HG02798 (cell line): ENCODE measurements around the gene ETNK1.
"Not testable (repeated sequence)": the region's sequence is repeated elsewhere in the genome, so short reads cannot be mapped to it uniquely, and the experiment has no call there.

Experiments
- ATAC-seq: cut with Tn5 transposase; IDR thresholded peaks from one replicate; pipeline ENCODE4 v1.9.1; 2021; ENCODE audit warnings: mild to moderate bottlenecking; ENCODE audit not compliant: unreplicated experiment, poor library complexity

ETNK1 gene, protein sequence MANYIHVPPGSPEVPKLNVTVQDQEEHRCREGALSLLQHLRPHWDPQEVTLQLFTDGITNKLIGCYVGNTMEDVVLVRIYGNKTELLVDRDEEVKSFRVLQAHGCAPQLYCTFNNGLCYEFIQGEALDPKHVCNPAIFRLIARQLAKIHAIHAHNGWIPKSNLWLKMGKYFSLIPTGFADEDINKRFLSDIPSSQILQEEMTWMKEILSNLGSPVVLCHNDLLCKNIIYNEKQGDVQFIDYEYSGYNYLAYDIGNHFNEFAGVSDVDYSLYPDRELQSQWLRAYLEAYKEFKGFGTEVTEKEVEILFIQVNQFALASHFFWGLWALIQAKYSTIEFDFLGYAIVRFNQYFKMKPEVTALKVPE

DNA sequence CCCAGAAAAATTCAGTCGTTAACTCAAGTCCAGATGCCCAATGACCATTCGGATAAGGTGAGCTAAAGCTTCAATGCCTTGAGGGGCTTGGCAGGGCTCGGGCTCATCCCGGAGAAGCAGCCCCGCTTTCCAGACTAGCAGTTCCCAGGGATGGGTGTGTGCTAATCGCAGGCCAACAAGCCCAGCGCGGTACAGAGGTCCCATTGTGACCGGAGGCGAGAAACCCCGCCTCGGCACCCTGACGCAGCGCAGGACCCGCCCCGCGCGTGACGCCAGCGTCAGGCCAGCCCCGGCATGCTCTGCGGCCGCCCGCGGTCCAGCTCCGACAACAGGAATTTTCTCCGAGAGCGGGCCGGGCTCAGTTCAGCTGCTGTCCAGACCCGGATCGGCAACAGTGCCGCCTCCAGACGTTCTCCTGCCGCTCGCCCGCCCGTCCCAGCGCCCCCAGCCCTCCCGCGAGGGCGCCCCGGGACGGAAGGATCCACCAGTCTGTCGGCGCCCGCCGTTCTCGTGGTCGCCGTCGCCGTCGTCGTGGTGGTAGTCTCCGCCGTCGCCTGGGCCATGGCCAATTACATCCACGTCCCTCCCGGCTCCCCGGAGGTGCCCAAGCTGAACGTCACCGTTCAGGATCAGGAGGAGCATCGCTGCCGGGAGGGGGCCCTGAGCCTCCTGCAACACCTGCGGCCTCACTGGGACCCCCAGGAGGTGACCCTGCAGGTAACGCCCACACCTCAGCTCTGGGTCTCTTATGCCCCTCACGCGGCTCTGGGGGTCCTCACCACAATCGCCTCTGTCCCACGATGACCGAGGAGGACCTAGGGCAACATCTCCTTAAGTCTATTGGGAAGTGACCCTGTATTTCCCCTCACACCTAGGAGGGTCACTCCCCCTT lies at the start of gene ETNK1:
Gene ETNK1 (plus strand): TSS at position 302 of the 892 bp plus-strand sequence. CDS start 260 bp downstream, at position 562.
- peak; percentile 99 for ATAC-seq

DNA sequence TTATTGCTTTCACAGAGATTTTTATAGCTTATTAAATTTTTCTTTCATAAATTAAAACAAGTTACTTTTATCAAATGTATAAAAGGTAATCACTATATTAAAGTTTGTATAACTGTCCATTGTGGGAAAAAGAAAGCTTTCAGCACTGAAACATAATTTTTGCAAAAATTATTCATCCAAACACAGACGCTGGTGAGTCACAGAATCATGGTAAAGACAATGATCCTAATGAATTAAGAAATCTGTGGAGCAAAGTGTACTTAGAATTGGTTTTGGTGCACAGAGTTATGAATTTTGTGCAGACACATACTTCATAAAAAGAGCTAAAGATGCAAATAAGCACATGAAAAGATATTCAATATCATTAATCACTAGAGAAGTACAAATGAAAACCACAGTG lies 48.9 kb upstream of the ETNK1 start:
- ATAC-seq, result no peak

DNA sequence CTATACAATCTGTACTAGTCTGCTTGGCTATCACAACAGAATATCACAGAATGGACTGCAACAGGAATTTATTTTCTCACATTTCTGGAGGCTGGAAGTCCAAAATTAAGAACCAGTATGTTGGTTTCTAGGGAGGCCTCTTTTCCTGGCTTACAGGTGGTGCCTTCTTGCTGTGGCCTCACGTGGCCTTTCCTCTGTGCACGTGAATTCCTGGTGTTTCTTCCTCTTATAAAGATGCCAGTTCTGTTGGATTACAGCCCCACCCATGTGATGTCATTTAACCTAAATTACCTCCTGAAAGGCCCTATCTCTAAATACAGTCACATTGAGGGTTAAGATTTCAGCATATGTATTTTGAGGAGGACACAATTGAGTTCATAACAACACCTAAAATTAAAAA lies 48.5 kb upstream of the ETNK1 start:
- no peak for ATAC-seq

DNA sequence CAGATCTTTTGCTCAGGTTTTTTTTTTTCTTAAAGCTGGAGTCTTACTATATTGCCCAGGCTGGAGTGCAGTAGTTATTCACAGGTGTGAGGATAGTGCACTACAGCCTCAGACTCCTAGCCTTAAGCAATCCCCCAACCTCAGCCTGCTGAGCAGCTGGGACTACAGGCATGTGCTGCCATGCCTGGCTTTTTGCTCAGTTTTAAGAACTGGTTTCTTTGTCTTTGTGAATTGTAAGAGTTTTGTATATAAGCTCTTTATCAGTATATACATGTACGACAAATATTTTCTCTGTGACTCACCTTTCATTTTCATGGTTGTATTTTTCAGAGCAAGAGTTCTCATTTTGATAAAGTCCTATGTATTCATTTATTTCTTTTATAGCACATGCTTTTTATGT lies 47.3 kb upstream of the ETNK1 start:
- no peak for ATAC-seq

DNA sequence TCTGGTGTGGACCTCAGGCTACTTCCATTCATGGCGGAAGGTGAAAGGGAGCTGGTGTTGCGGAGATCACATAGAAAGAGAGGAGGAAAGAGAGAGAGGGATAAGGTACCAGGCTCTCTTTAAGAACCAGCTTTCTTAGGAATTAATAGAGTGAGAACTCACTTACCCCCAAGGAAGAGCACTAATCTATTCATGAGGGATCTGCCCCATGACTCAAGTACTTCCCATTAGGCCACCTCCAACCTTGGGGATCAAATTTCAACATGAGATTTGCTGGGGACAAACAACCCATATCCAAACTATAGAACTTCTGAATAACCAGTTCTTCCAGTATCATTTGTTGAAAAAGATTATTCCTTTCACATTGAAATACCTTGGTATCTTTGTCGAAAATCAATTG lies 46.6 kb upstream of the ETNK1 start:
- ATAC-seq, result no peak

DNA sequence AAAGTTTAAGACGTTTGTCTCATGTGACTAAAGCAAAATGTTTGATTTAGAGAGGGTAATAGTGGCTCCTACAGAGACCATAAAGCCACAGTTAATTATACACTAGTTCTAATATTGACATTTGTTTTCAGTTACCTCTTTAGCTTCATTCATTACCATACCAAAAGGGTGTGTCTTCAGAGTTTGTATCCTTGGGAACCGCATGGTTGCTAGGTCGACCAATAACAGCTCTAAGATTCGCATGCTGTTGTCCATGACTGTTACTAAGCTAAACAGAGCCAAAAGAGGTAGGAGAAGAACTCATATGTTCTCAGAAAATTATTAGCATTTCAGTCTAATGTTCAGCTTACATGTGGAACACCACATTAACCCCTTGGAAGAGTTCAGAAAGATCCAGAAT lies 36.2 kb upstream of the ETNK1 start:
- ATAC-seq, result no peak

DNA sequence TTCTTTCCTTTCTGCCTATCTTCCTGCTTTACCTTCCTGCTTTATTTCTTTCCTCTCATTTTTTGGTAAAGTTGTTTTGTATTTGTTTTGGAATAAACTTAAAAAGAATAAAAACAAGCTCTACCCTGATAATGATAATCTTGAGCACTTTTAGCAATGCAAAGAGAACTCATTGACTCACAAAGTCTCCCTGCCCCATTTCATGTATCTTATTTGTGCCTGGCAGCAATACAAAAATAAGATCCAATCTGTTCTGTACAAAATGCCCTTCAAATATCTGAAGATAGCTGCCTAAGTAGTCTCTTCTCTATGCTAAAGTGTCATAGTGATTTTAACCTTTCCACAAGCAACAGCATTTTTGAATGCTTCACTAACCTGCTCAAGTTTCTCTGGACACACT lies 31.1 kb upstream of the ETNK1 start:
- ATAC-seq, result no peak

DNA sequence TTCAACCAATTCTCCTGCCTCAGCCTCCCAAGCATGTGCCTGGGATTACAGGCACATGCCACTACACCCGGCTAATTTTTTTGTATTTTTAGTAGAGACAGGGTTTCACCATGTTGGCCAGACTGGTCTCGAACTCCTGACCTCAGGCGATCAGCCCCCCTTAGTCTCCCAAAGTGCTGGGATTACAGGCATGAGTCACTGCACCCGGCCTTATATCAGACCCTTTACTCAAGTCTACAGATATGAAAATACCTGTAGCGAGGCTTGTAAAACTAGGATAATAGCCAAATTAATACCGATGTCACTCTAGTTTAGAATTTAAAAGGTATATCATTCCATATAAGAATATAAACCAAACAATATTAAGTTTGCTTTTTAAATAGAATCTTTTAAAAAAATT lies 27.4 kb upstream of the ETNK1 start:
- not testable (repeated sequence) for ATAC-seq

DNA sequence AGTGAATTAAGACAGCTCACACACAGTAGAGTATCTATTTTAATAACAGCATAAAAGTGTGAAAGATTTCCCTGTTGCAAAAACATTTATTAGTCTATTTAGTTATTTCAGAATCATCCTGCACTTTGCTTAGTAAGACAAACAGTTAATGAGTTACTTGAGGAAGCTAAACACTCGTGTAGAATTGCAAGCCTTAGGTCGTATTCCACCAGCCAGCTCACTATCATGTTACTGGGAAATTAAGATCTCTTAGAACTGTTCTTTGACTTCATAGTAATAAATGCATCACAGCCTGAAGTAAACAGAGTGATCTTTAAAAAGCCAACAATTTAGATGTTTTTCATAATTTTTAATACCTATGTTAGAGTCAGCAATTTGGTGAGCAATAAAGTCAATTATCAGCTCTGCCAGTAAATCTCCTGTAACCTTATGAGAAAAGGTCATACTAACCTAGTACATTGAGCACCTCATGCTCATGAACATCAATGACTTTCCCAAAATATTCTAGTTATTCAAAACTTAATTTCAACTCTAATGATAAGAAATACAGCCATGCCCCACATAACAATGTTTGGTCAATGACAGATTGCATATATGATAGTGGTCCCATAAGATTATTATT lies 26.7 kb upstream of the ETNK1 start:
- no peak for ATAC-seq

DNA sequence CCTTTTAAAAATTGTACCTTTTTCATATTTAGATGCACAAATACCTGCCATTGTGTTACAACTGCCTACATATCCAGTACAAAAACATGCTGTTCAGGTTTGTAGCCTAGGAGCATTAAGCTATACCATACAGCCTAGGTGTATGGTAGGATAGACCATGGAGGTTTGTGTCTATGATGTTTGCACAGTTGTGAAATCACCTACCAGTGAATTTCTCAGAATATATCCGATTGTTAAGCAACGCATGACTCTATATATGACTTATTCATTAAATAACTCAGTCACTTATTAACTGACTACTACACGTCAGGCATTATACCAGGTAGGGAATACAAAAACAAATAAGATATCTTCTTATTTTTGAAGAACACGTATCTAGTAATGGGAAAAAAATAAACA lies 26.2 kb upstream of the ETNK1 start:
- no peak for ATAC-seq

DNA sequence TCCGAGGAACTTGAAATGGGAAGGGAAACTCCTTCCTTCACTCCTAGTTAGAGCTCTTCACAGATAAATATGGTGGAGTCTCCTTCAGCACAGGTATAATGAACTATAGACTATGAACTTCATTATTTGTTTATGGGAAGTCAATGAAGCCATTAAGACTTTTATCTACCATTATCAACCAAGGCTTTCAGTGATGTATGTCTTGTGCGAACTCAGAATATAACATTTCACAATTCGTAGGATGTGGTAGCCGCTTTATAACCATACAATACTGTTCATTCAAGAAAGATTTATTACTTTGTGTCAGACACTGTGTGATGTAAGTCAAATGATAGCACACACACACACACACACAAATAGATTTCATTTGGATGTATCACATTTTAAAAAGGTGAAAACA lies 24.8 kb upstream of the ETNK1 start:
- ATAC-seq, result no peak

DNA sequence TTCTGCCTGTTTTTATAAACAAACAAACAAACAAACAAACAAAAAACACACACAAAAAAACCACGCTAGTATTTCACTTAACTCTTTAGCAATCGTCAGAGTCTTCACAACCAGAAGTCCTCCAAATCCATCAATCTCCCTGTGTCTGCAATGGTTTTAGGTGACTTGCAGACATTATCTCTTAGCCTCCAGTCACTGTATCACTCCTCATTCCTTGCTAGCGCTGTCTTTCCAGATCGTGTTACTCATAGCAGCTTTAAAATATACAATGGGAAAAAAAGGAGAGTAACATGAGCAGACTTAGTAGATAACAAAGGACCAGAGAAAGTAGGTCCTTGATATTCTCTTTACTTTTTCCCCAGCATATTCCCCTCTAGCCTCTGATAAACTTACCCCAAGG lies 15.5 kb upstream of the ETNK1 start:
- ATAC-seq, result no peak

DNA sequence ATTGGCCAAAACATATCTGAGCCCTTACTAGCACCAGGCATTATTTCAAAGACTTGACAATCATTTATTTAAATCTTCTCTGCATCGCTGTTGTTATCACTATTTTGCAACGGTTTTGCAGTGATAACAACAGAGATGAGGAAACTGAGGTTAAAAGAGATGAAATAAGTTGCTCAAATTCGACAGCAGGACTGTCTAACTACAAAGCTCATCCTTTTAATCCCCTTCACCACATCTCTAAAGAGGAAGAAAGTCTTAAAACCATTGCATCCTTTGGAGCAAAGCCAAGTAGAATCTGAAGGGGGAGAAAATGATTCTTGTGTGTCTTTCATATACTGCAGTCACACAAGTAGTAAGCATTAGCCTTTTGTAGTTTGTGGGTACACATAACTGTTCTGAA lies 14.8 kb upstream of the ETNK1 start:
- ATAC-seq, result no peak

DNA sequence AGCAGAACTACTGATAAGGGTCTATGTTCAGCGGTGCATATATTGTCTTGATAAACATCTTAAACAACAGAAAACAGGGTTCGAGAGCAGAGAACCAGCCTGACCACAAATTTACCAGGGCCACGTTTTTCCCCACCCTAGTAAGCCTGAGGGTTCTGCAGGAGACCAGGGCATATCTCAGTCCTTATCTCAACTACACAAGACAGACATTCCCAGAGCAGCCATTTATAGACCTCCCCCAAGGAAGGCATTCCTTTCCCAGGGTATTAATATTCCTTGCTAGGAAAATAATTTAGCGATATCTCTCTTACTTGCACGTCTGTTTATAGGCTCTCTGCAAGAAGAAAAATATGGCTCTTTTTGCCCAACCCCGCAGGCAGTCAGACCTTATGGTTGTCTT lies 12.1 kb upstream of the ETNK1 start:
- not testable (repeated sequence) for ATAC-seq

DNA sequence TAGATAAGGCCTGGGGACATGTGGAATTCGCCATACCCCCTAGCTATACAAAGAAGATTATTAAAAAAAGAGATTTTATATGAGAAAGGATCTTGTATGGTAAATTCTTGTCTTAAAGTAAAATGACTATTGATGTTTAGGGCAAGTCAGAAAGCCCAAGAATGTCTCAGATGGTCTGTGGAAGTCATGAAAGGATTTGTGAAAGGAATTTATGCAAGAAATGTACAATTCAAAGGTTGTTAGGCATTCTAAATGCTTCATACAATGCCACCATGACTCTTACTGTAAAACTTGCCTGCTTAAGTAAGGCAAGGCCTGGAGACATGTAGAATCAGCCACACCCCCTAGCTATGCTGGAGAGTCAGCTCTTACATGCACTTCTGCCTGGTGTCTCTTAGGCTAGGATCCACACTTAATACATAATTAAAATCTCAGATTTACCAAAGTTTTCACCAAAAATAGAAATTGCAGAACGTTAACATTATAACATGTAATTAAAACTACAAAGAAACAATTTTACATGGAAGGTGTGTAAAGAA lies 8.9 kb upstream of the ETNK1 start:
- no peak for ATAC-seq

DNA sequence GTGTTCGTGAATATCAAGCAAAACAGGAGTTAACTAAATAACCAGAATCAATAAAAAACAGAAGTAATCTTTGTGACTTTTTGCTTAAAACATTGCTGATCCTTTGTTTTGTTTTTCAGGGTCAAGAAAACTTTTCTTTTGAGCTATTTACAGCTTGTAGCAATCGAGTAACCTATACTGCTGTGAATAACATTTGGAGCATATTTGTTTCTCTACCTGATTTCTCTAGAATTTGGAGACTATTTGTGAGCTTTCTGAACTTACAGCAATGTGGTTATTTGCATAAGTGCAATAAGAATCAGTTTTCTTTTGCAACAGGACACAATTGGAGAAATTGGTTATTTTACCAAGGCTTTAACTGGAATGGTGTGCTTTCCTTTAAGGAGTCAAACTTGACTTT lies 7.3 kb upstream of the ETNK1 start:
- ATAC-seq, result no peak

DNA sequence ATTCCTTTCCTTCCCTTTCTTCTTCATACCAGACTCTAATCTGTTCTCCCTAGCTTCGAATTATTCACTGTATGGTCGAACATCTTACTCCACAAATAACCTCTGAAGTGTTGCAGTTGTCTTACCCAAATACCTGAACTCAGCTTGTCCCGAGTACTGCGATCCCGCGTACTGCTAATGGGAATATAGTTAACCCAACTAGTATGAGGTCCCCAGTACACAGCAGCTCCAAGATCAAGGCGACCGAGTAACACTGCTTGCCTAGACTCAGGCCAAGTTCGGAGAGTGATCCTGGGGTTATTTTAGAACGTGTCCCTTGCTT lies 462 bp upstream of the ETNK1 start:
- ATAC-seq, result peak; percentile 0

DNA sequence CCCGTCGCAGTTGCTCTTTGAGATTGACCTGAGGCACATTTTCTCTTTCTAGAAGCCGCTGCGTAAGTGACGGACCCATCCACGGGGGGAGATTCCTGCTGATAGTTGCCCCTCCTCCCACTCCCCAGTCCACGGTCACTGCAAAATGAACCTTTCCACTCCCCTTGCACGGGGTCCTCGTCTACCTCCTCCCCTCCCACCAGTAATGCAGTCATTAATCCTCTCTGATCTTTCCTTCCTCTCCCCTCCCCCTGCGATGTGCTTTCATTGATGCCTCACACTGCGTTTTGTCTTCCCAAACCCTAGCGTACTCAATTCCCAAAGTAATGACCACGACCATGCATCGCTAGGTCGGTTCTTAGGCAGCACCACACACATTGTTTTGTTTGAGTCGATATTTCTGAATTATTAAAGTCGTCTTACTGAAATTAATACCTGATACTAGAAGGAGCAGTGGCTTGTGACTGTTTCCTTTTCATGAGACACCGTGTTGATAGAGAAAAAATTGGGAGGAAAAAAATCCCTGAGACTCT lies 857 bp downstream of the ETNK1 start:
- ATAC-seq, result peak; percentile 20

DNA sequence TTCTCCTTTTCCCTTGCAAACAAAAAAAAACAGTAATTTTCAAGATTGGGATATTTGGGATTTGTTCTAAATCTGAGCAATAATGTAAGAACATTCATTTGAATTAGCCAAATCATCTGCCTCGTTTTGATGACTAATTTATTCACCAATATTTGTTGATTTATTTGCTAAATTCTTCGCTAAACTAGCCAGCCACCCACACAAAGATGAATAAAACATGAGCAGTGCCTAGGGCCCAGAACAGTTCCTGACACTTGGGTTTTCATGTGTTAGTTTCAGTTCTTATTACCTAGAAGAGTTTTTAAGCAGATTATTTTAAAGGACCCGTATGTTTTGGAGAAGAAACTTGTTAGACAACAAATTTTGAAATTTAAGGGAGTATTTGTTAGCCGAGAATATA lies 1.4 kb downstream of the ETNK1 start:
- peak; percentile 53 for ATAC-seq

DNA sequence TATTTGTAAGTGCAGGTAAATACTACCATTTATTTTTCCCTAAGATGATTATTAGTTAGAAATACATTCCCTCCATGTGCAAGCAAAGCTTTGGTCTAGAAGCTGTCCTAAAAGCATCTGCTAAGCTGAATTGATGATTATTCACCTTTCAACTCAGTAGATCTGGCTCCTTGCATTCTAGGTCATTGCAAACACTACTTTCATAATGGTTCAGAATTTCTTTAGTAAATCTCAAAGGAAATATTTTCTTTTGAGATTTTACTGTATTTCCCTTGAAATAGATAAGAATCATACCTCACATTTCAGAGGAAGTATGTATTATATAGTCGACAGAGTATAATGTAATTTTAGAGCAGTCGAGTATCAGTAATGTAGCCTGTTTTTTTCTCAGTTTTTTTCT lies 2.4 kb downstream of the ETNK1 start:
- ATAC-seq, result no peak

DNA sequence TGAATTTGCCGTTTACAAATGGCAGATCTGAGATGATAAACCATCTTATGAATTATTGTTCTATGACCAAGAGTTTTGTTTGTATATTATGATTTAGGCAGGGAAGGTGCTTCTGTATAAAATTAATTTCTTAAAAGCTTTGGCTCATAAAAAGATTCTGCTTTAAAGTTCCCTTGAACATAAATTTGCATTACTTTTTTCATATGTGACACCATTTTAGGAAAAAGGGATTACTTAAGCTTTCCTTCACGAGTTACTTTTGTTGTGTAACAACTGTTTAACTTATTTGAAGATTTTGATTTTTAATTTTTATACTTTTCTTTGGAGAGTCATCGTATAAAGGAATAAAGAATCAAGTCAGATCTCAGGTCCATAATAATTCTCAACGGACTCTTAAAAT lies 3.3 kb downstream of the ETNK1 start:
- ATAC-seq, result no peak
